Measurements from ENCODE around the gene NDFIP1. TPM values are rescaled to one million over a fixed set of nuclear protein-coding genes. Genes with fewer than 3 reads are reported as not detected.

NDFIP1 gene
- total RNA-seq, 1 experiment from 2014 or later = 37.8 TPM

DNA sequence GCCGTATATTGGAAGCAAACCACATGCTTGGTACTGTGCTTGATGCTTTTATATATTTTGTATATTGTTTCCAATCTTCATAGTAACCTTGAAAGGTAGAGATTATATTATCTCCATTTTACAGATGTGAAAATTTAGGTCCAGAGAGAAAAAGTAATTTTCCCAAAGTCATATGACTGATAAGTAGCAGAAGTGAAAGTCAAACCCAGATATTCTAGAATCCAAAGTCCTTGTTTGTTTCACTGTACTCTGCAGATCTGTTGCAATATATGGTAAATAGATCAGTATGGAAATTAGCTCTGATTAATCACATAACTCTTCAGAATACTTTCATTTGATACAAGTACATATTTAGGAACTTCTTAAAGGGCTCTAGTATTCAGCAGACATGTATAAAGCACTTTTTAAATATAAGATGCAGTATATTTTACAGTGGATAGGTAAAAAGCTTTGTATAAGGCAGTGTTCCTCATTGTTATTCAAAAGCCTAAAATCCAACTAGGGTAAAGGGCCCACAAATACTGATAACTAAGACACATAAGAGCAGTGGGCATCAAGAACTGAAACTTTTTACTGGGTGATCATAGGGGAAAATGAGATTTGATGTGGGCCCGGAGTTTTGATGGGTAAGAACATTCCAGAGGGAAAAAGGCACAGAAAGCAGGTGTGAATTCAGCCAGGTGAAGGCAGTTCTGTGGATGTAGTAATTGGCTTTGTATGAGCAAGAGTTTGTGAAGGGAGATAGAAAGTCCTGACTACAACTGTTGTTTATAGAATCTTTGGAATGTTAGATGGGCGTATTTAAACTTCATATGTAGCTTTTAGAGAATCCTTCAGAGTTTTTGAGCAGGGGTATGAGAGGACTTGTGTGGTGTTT, 25.0 kb downstream of the NDFIP1 start:
- no peak overlapping the region for H3K27ac ChIP-seq (ENCODE audit: low read depth, low read length)
- H3K27me3 ChIP-seq (ENCODE audit: insufficient read depth, low read length) = no peaks in the 10 kb centered on the region
- H3K79me2 ChIP-seq (ENCODE audit: insufficient read depth, low read length) = peaks cover 45% of the 10 kb centered on the region
- BruUV-seq (replicated peaks) = TSS peak; percentile 15
- no peak overlapping the region for H2AFZ ChIP-seq (ENCODE audit: low read depth, low read length, poor library complexity, severe bottlenecking)
- DNase-seq (ENCODE audit: low read depth, low spot score) (no peak), ATAC-seq (no peak)
- H3K9ac ChIP-seq (ENCODE audit: low read length) = no peak overlapping the region
- TF ChIP-seq SIN3A (IDR thresholded peaks at IDR 0.05; ENCODE audit: low read depth) (no peak), YY1 (IDR thresholded peaks at IDR 0.05; ENCODE audit: extremely low read depth, insufficient replicate concordance, low read depth, low read length) (no peak), JUND (IDR thresholded peaks at IDR 0.05) (no peak), FOSL1 (IDR thresholded peaks at IDR 0.05; ENCODE audit: low read depth) (no peak), ZFX (IDR thresholded peaks at IDR 0.05) (no peak), EZH2phosphoT487 (IDR thresholded peaks at IDR 0.05; ENCODE audit: borderline replicate concordance) (no peak), CBX3 (IDR thresholded peaks at IDR 0.05; ENCODE audit: low read depth) (no peak)
- TF ChIP-seq, protein P1, sequence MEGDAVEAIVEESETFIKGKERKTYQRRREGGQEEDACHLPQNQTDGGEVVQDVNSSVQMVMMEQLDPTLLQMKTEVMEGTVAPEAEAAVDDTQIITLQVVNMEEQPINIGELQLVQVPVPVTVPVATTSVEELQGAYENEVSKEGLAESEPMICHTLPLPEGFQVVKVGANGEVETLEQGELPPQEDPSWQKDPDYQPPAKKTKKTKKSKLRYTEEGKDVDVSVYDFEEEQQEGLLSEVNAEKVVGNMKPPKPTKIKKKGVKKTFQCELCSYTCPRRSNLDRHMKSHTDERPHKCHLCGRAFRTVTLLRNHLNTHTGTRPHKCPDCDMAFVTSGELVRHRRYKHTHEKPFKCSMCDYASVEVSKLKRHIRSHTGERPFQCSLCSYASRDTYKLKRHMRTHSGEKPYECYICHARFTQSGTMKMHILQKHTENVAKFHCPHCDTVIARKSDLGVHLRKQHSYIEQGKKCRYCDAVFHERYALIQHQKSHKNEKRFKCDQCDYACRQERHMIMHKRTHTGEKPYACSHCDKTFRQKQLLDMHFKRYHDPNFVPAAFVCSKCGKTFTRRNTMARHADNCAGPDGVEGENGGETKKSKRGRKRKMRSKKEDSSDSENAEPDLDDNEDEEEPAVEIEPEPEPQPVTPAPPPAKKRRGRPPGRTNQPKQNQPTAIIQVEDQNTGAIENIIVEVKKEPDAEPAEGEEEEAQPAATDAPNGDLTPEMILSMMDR (IDR thresholded peaks at IDR 0.05 in 2 of 3, conservative IDR thresholded peaks at IDR 0.05 in 1 of 3; ENCODE audit: borderline replicate concordance in 1 of 3, insufficient read depth in 1 of 3, low read depth in 2 of 3, low read length in 2 of 3) = no peak
- TF ChIP-seq, protein P2, sequence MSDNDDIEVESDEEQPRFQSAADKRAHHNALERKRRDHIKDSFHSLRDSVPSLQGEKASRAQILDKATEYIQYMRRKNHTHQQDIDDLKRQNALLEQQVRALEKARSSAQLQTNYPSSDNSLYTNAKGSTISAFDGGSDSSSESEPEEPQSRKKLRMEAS (IDR thresholded peaks at IDR 0.05) = no peak
- no peaks in the 10 kb centered on the region for H3K9me3 ChIP-seq (ENCODE audit: control insufficient read depth in 1 of 2, insufficient read depth in 1 of 2, low read depth in 1 of 2, low read length in 2 of 2)
- no peaks in the 10 kb centered on the region for H4K20me1 ChIP-seq (ENCODE audit: insufficient read depth)
- ChIA-PET CTCF (interaction anchor here (0.7 kb wide), 1 partner anchor 10 kb away, joined by 3 read pairs; no protein-coding TSS in a partner anchor), RAD21 (ENCODE audit: low non-redundant PET in 1 of 2, low total read pairs in 2 of 2, uncharacterized antibody in 2 of 2, unreplicated experiment in 2 of 2) (no interaction called here), POLR2A (no interaction called here)
- no peaks in the 10 kb centered on the region for H3K9me2 ChIP-seq (ENCODE audit: insufficient read depth)
- no peak overlapping the region for H3K4me3 ChIP-seq (replicated peaks in 1 of 2; ENCODE audit: low read depth in 1 of 2, low read length in 2 of 2)
- no peak overlapping the region for H3K4me2 ChIP-seq (ENCODE audit: low read length)
- intact Hi-C loops (cut with micrococcal nuclease) = no loop called here
- no peaks in the 10 kb centered on the region for H3K4me1 ChIP-seq (ENCODE audit: control insufficient read depth in 1 of 2, insufficient read depth in 2 of 2, low read length in 2 of 2)
- H3K36me3 ChIP-seq (ENCODE audit: control insufficient read depth in 1 of 2, insufficient read depth in 2 of 2, low read length in 2 of 2) = peaks cover 0 to 8% of the 10 kb centered on the region in 2 experiments; a peak in 1 of 4 replicates

All from HCT116 (cell line).